ENCODE measurements around the gene CPLX3.

- TF ChIP-seq POLR2A (IDR thresholded peaks at IDR 0.05; ENCODE audit: low read depth, low read length) (no peak; the same call in none of the 2 replicates), CEBPB (IDR thresholded peaks at IDR 0.05; ENCODE audit: borderline replicate concordance in 1 of 2, low read depth in 2 of 2, low read length in 2 of 2) (no peak), SREBF2 (IDR thresholded peaks at IDR 0.05; ENCODE audit: low read length) (no peak), KLF5 (IDR thresholded peaks at IDR 0.05; ENCODE audit: partially characterized antibody) (no peak), ATF3 (IDR thresholded peaks at IDR 0.05; ENCODE audit: borderline replicate concordance, extremely low read depth, low read depth, low read length) (no peak), CREB1 (IDR thresholded peaks at IDR 0.05; ENCODE audit: low read depth) (no peak), RBBP5 (conservative IDR thresholded peaks at IDR 0.05) (no peak), CTCF (IDR thresholded peaks at IDR 0.05 in 2 of 3, conservative IDR thresholded peaks at IDR 0.05 in 1 of 3; ENCODE audit: control insufficient read depth in 2 of 3, extremely low read depth in 1 of 3, insufficient read depth in 1 of 3, low read depth in 3 of 3, low read length in 3 of 3) (no peak), EGR1 (IDR thresholded peaks at IDR 0.05; ENCODE audit: borderline replicate concordance in 1 of 2, low read depth in 2 of 2, low read length in 2 of 2) (no peak), EP300 (IDR thresholded peaks at IDR 0.05; ENCODE audit: borderline replicate concordance in 1 of 2, control insufficient read depth in 1 of 2, low read depth in 2 of 2, low read length in 2 of 2) (no peak), PBX3 (IDR thresholded peaks at IDR 0.05; ENCODE audit: insufficient replicate concordance, low read depth, low read length) (no peak)
Observed at GRCh38 chr15:74795966-74796625, 30.3 kb upstream of the CPLX3 start.

Measured in GM12878 (cell line).